ENCODE measurements around the gene AKR1C3.
"Not testable (repeated sequence)": the region's sequence is repeated elsewhere in the genome, so short reads cannot be mapped to it uniquely, and the experiment has no call there.

The AKR1C3 gene

GRCh38 chr10:5137699-5138098 is 43.5 kb downstream of the AKR1C3 start:
- H3K4me1 ChIP-seq (ENCODE audit: control insufficient read depth, insufficient read depth, low read length, poor library complexity, severe bottlenecking); H3K36me3 ChIP-seq (ENCODE audit: control insufficient read depth, insufficient read depth, low read length); H3K27ac ChIP-seq (ENCODE audit: low read depth, low read length, severe bottlenecking); H3K4me3 ChIP-seq (ENCODE audit: extremely low read depth, insufficient read depth, low read length, poor library complexity, severe bottlenecking): not testable (repeated sequence)
- WGBS, 2 experiments (ENCODE audit: insufficient coverage in 2 of 2): 67 to 71% methylated on average over 1 of the region's 4 CpGs
- H3K9me3 ChIP-seq (ENCODE audit: control insufficient read depth, low read length): peaks cover 15% of the 10 kb centered on the region

DNA sequence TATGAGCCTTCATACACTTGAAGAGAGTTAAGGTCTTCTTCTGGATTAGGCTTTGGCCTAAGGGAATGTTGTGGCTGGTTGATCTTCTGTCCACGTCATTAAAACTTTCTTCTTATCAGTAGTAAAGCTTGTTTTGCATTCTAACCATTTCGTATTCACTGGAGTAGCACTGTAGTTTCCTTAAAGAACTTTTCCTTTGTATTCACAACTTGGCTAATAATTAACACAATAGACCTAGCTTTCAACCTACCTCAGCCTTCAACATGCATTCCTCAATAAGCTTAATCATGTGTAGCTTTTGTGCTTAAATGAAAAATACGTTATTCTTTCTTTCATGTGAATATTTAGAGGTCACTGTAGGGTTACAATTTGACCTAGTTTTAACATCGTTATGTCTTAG is 48.0 kb downstream of the AKR1C3 start:
- no peaks in the 10 kb centered on the region for H3K36me3 ChIP-seq (ENCODE audit: control insufficient read depth, insufficient read depth, low read length)
- H3K4me3 ChIP-seq (ENCODE audit: extremely low read depth, insufficient read depth, low read length, poor library complexity, severe bottlenecking): no peak overlapping the region
- WGBS, 2 experiments (ENCODE audit: insufficient coverage in 2 of 2): 65% methylated on average over 2 of the region's 4 CpGs; no CpG with 5 or more reads in 1 of the 2 experiments
- H3K4me1 ChIP-seq (ENCODE audit: control insufficient read depth, insufficient read depth, low read length, poor library complexity, severe bottlenecking): no peaks in the 10 kb centered on the region
- H3K27ac ChIP-seq (ENCODE audit: low read depth, low read length, severe bottlenecking): no peak overlapping the region
- H3K9me3 ChIP-seq (ENCODE audit: control insufficient read depth, low read length): peaks cover 5% of the 10 kb centered on the region

DNA sequence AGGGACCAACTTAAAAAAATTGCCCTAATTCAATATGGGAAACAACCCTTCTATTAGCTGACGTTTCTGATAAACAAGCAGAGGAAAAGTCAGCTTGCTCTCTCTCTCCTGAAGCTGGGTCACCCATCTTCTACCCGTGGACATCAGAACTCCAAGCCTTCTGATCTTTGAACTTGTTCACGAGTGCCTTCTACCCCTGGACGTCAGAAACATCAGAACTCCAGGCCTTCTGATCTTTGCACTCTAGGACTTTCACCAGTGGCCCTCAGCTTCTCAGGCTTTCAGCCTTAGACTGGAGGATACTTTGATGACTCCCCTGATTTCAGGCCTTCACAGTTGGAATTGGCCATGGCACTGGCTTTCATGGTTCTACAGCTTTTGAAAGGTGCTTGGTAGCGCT is 48.9 kb downstream of the AKR1C3 start:
- no peaks in the 10 kb centered on the region for H3K4me1 ChIP-seq (ENCODE audit: control insufficient read depth, insufficient read depth, low read length, poor library complexity, severe bottlenecking)
- no peak overlapping the region for H3K4me3 ChIP-seq (ENCODE audit: extremely low read depth, insufficient read depth, low read length, poor library complexity, severe bottlenecking)
- H3K9me3 ChIP-seq (ENCODE audit: control insufficient read depth, low read length): no peaks in the 10 kb centered on the region
- H3K27ac ChIP-seq (ENCODE audit: low read depth, low read length, severe bottlenecking): no peak overlapping the region
- WGBS, 2 experiments (ENCODE audit: insufficient coverage in 2 of 2): 78 to 83% methylated on average over 4 to 5 of the region's 5 CpGs
- H3K36me3 ChIP-seq (ENCODE audit: control insufficient read depth, insufficient read depth, low read length): no peaks in the 10 kb centered on the region

GRCh38 chr10:5146920-5147254 is 52.7 kb downstream of the AKR1C3 start:
- Histone ChIP-seq H3K36me3 (ENCODE audit: control insufficient read depth, insufficient read depth, low read length) (no peaks in the 10 kb centered on the region), H3K4me3 (ENCODE audit: extremely low read depth, insufficient read depth, low read length, poor library complexity, severe bottlenecking) (no peak overlapping the region), H3K27ac (ENCODE audit: low read depth, low read length, severe bottlenecking) (no peak overlapping the region), H3K9me3 (ENCODE audit: control insufficient read depth, low read length) (peaks cover 6% of the 10 kb centered on the region), H3K4me1 (ENCODE audit: control insufficient read depth, insufficient read depth, low read length, poor library complexity, severe bottlenecking) (no peaks in the 10 kb centered on the region)
- WGBS, 2 experiments (ENCODE audit: insufficient coverage in 2 of 2): 72 to 90% methylated on average over 1 to 3 of the region's 5 CpGs

GRCh38 chr10:5147255-5147980 is 53.2 kb downstream of the AKR1C3 start:
- H3K36me3 ChIP-seq (ENCODE audit: control insufficient read depth, insufficient read depth, low read length): no peaks in the 10 kb centered on the region
- H3K4me1 ChIP-seq (ENCODE audit: control insufficient read depth, insufficient read depth, low read length, poor library complexity, severe bottlenecking): no peaks in the 10 kb centered on the region
- peaks cover 6% of the 10 kb centered on the region for H3K9me3 ChIP-seq (ENCODE audit: control insufficient read depth, low read length)
- H3K4me3 ChIP-seq (ENCODE audit: extremely low read depth, insufficient read depth, low read length, poor library complexity, severe bottlenecking): no peak overlapping the region
- no peak overlapping the region for H3K27ac ChIP-seq (ENCODE audit: low read depth, low read length, severe bottlenecking)
- 85 to 87% methylated on average over 3 to 4 of the region's 5 CpGs for WGBS, 2 experiments (ENCODE audit: insufficient coverage in 2 of 2)

GRCh38 chr10:5147981-5148677 is 53.9 kb downstream of the AKR1C3 start:
- Histone ChIP-seq H3K27ac (ENCODE audit: low read depth, low read length, severe bottlenecking) (no peak overlapping the region), H3K9me3 (ENCODE audit: control insufficient read depth, low read length) (peaks cover 6% of the 10 kb centered on the region), H3K4me3 (ENCODE audit: extremely low read depth, insufficient read depth, low read length, poor library complexity, severe bottlenecking) (no peak overlapping the region), H3K4me1 (ENCODE audit: control insufficient read depth, insufficient read depth, low read length, poor library complexity, severe bottlenecking) (no peaks in the 10 kb centered on the region), H3K36me3 (ENCODE audit: control insufficient read depth, insufficient read depth, low read length) (no peaks in the 10 kb centered on the region)
- WGBS, 2 experiments (ENCODE audit: insufficient coverage in 2 of 2): 50 to 56% methylated on average over 1 of the region's 3 CpGs

DNA sequence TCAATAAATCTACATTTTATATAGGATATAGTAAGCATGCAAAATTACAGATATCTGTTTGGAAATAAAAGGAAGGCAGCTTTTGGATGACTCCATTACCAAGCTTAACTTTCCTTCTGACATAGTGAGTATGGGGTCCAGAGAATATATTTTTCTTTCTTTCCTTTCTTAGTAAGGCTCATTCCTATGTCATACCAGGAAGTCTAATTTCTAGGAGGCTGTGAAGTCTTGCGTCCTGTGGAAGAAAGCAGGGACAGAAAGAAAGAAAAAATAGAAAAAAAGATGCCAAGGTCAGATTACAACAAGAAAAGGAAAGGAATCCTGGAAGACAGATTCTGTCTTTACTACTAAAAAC is 54.4 kb downstream of the AKR1C3 start:
- Histone ChIP-seq H3K9me3 (ENCODE audit: control insufficient read depth, low read length) (peaks cover 6% of the 10 kb centered on the region), H3K27ac (ENCODE audit: low read depth, low read length, severe bottlenecking) (no peak overlapping the region), H3K4me1 (ENCODE audit: control insufficient read depth, insufficient read depth, low read length, poor library complexity, severe bottlenecking) (no peaks in the 10 kb centered on the region), H3K4me3 (ENCODE audit: extremely low read depth, insufficient read depth, low read length, poor library complexity, severe bottlenecking) (no peak overlapping the region), H3K36me3 (ENCODE audit: control insufficient read depth, insufficient read depth, low read length) (no peaks in the 10 kb centered on the region)
- no CpG with 5 or more reads among the region's 1 CpG for whole genome bisulfite sequencing, 2 experiments (ENCODE audit: insufficient coverage in 2 of 2)

GRCh38 chr10:5151076-5151475 is 56.9 kb downstream of the AKR1C3 start:
- Histone ChIP-seq H3K9me3 (ENCODE audit: control insufficient read depth, low read length) (peaks cover 6% of the 10 kb centered on the region), H3K4me3 (ENCODE audit: extremely low read depth, insufficient read depth, low read length, poor library complexity, severe bottlenecking) (no peak overlapping the region), H3K27ac (ENCODE audit: low read depth, low read length, severe bottlenecking) (no peak overlapping the region), H3K4me1 (ENCODE audit: control insufficient read depth, insufficient read depth, low read length, poor library complexity, severe bottlenecking) (no peaks in the 10 kb centered on the region), H3K36me3 (ENCODE audit: control insufficient read depth, insufficient read depth, low read length) (no peaks in the 10 kb centered on the region)
- WGBS, 2 experiments (ENCODE audit: insufficient coverage in 2 of 2): 64 to 86% methylated on average over 1 of the region's 3 CpGs

- Histone ChIP-seq H3K4me1 (ENCODE audit: control insufficient read depth, insufficient read depth, low read length, poor library complexity, severe bottlenecking) (no peaks in the 10 kb centered on the region), H3K36me3 (ENCODE audit: control insufficient read depth, insufficient read depth, low read length) (no peaks in the 10 kb centered on the region), H3K4me3 (ENCODE audit: extremely low read depth, insufficient read depth, low read length, poor library complexity, severe bottlenecking) (no peak overlapping the region), H3K27ac (ENCODE audit: low read depth, low read length, severe bottlenecking) (no peak overlapping the region), H3K9me3 (ENCODE audit: control insufficient read depth, low read length) (peaks cover under 1% of the 10 kb centered on the region)
- 50 to 80% methylated on average over 1 of the region's 1 CpG for WGBS, 2 experiments (ENCODE audit: insufficient coverage in 2 of 2)
These were observed 61.7 kb downstream of the AKR1C3 start for GRCh38 chr10:5155951-5156350.
